Adrenal gland (tissue), 5 donors: ENCODE measurements around the gene TXNRD2.

ENCODE experiments used
- POLR2A ChIP-seq, 2 donors: fragments of 450-650 bp; IDR thresholded peaks; one replicate each; pipeline ENCODE4 v1.6.1; 2017; ENCODE audit warnings: antibody characterized with exemption in 2 of 2, mild to moderate bottlenecking in 2 of 2, moderate library complexity in 1 of 2
- TF ChIP-seq, protein P1 (sequence below), 6 experiments: fragments of 450-650 bp in 4 of 6; fragments of 200-600 bp in 2 of 6; sonication (generic) in 1 of 6; IDR thresholded peaks; 1 replicate in 5 of 6; 2 replicates in 1 of 6; pipeline versions ENCODE4 v1.5.1 to v1.8.0; 2016 to 2021; ENCODE audit warnings: antibody characterized with exemption in 6 of 6, mild to moderate bottlenecking in 2 of 6, moderate library complexity in 1 of 6
- donor health status: DM: no; HTN: no; CAD: no.

DNA sequence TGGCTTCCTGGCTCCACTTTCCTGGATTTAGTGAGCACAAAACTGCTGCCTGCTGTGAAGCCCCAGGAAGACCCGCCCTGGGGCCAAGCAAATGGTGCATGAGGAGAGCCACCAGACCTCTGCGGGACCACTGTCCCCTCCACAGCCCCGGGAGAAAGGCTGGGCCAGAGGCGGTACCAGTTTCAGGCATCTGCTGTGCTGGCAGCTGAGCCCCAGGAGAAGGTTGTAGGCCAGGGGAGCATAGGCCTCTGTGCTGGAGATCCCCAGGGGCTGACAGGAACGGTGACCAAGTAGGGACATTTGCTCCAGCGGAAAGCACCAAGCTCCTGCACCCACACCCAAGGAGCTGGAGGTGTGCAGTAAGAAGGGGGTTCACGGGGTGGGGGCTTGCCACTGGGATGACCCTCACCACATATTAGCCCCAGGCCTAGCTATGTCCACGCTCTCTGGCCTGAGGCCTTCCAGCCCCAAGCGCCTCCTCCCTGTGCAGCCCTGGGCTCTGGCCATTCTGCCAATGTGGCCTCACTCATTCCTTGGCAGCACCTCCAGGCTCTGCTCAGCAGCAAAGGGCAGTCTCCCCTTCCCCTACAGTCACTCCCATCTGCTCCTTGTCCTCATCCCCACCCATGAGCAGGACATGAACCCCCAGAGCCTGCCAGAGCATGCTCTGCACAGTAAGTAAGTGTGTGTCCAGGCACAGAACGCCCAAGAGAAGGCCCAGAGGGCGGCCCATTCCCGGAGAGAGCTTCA lies 24.1 kb downstream of the TXNRD2 start:
- TF ChIP-seq, protein P1, sequence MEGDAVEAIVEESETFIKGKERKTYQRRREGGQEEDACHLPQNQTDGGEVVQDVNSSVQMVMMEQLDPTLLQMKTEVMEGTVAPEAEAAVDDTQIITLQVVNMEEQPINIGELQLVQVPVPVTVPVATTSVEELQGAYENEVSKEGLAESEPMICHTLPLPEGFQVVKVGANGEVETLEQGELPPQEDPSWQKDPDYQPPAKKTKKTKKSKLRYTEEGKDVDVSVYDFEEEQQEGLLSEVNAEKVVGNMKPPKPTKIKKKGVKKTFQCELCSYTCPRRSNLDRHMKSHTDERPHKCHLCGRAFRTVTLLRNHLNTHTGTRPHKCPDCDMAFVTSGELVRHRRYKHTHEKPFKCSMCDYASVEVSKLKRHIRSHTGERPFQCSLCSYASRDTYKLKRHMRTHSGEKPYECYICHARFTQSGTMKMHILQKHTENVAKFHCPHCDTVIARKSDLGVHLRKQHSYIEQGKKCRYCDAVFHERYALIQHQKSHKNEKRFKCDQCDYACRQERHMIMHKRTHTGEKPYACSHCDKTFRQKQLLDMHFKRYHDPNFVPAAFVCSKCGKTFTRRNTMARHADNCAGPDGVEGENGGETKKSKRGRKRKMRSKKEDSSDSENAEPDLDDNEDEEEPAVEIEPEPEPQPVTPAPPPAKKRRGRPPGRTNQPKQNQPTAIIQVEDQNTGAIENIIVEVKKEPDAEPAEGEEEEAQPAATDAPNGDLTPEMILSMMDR (IDR thresholded peaks at IDR 0.05), result no peak
- no peak for TF ChIP-seq POLR2A (IDR thresholded peaks at IDR 0.05)
